GM12874 (cell line): ENCODE results near the gene DGKI.

ENCODE experiments used
- TF ChIP-seq, protein P1 (sequence below): IDR thresholded peaks from 2 replicates; pipeline ENCODE4 v1.5.1; 2011; ENCODE audit warnings: low read depth, mild to moderate bottlenecking, control low read depth, low read length, moderate library complexity; ENCODE audit not compliant: insufficient read depth

Gene DGKI

DNA sequence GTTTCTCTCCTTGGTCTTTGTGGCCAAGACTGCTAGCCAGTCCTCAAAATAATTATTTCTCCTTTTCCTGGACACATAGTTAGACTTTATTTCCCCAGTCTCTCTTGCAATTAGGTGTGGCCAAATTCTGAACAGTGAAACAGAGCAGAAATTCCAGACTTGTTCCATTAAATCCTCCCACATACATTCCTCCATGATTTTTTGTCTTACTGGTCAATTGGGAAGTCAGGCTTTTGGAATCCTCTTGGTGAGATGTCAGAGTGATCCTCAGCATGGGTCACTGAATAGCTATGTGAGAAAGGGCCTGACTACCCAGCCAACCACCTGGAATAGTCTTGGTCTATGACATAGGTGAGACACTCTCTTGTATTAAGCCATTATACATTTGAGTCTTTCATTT is 164.2 kb downstream of the DGKI start:
- TF ChIP-seq, protein P1, sequence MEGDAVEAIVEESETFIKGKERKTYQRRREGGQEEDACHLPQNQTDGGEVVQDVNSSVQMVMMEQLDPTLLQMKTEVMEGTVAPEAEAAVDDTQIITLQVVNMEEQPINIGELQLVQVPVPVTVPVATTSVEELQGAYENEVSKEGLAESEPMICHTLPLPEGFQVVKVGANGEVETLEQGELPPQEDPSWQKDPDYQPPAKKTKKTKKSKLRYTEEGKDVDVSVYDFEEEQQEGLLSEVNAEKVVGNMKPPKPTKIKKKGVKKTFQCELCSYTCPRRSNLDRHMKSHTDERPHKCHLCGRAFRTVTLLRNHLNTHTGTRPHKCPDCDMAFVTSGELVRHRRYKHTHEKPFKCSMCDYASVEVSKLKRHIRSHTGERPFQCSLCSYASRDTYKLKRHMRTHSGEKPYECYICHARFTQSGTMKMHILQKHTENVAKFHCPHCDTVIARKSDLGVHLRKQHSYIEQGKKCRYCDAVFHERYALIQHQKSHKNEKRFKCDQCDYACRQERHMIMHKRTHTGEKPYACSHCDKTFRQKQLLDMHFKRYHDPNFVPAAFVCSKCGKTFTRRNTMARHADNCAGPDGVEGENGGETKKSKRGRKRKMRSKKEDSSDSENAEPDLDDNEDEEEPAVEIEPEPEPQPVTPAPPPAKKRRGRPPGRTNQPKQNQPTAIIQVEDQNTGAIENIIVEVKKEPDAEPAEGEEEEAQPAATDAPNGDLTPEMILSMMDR, result no peak

DNA sequence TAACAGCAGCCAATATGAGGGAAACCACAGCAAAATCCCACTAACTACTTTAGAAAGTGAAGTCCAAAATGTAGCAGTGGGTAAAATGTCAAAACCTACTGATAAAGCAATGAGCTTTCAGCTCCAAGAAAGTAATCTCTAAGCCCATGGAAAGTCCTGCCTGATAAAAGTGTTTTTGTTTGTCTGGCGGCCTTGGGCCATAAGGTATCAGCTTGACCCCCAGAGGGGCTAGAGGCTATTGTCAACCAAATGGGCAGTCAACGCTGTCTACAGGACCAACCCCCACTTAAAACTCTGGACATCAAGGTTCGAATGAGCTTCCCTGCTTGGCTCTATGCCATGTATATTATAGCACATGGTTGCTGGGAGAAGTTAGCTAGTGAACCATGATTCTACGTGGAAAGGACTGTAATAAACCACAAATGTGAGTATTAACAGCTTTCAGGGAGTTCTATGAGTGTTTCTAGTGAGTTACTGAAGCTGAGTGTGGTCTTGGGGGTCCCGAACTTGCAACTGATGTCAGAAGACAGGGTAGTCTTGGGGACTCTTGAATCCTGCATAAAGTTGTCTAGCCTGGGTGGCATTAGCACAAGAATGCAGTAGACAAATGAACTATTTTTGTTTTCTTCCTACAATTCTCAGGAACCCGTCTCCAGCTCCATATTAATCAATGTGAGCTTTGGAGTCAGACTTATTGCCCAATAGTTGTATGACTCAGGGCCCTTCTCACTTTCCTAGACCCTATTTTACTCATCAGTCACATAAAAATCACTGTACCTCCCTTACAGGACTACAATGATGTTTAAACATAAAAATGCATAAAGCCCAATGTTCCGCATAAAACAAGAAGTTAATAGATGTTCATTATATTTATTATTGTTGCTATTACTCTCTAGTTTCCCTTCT is 164.9 kb downstream of the DGKI start:
- TF ChIP-seq, protein P1, result no peak

DNA sequence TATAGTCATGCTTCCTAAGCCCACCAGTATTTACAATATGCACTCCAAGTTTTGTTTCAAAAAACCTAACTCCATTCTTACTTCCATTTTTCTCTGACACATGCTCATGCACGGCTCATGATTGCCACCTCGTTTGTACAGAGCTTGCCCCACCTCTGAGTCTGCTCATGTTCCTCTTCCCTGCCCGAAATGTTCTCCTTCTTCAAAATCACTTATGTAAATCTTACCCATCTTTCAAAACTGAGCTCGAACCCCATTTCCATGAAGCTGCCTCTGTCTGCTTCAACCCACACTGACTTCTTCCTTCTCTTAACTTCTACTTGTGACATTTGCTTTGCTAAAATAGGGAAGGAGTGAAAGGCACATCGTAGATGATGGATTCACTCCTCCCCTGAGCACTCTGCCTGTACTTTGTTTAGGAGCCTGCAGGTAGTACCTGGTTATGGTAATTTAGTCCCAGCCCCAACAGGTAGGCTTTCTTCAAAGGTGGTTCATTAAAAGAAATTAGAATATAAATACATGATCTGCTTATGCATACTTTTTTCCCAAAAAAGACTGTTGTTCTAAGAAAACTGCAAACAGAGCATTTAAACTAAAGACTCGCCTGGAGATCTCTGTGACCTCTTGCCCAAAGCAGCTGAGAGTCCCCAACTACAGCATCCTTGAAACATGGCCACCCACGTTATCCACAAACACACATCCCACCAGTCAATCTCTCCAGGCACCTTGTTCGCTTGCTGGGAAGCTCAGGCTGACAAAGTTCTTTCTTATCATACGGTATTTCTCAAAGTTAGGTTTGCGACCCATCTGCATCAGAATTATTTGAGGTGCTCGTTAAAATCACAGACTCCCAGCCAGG is 172.0 kb downstream of the DGKI start:
- TF ChIP-seq, protein P1, result no peak

DNA sequence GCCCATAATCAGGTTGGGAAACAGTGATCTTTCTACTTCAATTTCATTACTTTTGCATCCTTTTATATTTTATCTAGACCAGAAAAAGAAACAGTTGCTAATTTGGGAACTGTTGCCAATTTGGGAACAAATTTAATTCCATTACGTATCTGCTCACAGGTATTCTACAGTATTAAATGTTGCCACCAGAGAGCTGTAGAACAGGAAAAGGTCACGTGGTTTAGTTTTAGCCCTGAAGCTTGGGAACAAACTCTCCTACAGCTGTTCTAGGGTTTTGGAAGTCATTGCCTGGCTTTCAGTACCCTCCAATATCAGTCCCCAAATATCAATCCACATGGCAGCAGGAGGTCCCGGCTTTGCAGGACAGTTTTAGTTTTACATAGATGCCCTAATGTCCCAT is 172.7 kb downstream of the DGKI start:
- TF ChIP-seq, protein P1, result no peak

DNA sequence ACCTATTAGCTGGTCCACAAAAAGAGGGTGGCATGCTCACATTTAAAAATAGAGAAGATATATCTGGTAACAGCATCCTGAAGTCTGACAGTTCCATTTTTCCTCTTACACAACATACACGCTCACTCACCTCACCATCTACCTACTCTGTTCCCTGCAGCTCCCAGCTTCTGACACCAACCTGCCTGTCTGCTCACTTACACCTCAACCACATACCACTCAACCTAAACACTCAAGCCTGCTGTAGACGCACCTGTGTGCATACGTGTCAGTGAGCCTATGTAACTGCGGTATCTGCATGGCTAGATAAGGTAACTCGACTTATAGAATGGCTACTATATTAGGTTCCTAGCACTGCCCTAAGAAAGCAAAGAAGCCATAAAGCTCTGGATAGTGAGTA is 174.9 kb downstream of the DGKI start:
- TF ChIP-seq, protein P1, result no peak

DNA sequence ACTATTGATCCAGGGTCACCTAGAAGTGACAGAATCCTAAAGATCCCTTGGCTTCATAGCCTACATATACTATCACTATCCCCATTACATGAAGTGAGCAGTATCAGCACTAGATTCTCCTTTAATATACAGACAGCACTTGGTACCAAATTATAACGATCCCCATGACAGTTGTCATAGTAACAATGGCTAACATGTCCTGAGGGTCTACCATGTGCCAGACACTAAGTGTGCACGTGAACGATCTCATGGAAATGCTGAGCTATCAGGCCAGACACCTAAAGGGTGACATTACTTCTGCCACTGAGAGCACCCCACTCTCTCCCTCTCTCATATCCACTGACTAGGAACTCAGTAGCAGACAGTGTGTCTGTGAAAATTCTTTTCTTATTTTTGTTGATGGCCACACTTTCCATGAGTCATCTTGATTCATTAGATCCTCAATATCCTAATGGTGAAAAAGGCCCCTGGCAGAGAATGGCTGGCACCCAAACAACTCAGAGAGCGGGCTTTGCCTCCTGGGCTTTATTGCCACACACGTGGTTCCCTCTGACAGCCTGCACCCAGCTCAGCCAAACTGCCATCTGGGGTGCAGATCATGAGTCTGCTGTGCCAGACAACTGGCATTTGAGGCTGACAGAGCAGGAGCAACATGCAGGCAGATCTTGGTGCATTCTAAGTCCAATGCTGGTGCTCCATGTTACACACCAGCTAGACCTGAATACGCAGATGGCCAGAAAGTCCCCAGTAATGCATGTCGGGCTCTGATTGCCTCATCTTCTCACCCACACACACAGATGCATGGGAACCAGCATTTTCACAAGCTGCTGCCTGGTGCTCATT is 176.3 kb downstream of the DGKI start:
- TF ChIP-seq, protein P1, result no peak

DNA sequence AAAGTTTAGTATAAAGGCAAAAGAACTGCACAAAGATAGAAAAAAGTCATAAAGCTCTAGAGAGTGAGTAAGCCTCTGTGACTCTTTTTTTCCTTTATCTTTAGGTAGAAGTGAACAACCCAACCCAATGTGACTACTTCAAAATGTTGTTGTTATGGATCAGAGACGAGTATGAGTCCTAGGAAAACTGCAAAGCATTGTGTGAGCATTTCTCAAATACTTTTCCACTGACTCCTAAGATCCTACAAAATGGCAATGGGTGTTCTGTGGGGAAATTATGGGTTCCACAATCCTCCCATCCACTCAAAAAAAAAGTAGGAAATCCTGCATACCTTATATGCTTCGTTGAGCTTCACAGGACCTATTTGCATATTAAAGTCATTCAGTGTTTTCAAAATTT is 177.1 kb downstream of the DGKI start:
- TF ChIP-seq, protein P1, result no peak
